Mesendoderm (in vitro differentiated cells): ENCODE data around the gene DMD.

Experiments used
- DNase-seq: peaks from one replicate; pipeline ENCODE4 v3.0.0; 2013
- H2AK5ac ChIP-seq: 2 replicates; pipeline ENCODE4 v1.6.1; 2013; ENCODE audit warnings: low read length, inconsistent platforms
- H2BK120ac ChIP-seq: 2 replicates; pipeline ENCODE4 v1.6.1; 2013; ENCODE audit warnings: low read depth, mild to moderate bottlenecking, low read length, moderate library complexity, mixed read lengths
- H2BK15ac ChIP-seq: replicated peaks from 2 replicates; pipeline ENCODE4 v1.6.1; 2013; ENCODE audit warnings: low read depth, mild to moderate bottlenecking, moderate library complexity
- H2BK5ac ChIP-seq: 2 replicates; pipeline ENCODE4 v1.6.1; 2013; ENCODE audit warnings: low read length, inconsistent platforms
- H3K18ac ChIP-seq: 2 replicates; pipeline ENCODE4 v1.6.1; 2013; ENCODE audit warnings: mild to moderate bottlenecking, low read length, mixed read lengths
- H3K23ac ChIP-seq: one replicate; pipeline ENCODE4 v1.6.1; 2013; ENCODE audit warnings: low read length
- H3K27ac ChIP-seq: 2 replicates; pipeline ENCODE4 v1.5.1; 2013; ENCODE audit warnings: low read depth, mild to moderate bottlenecking, inconsistent platforms, low read length, moderate library complexity
- H3K27me3 ChIP-seq: 2 replicates; pipeline ENCODE4 v1.6.1; 2013; ENCODE audit warnings: low read length, control low read depth, mild to moderate bottlenecking, inconsistent platforms; ENCODE audit not compliant: insufficient read depth, poor library complexity
- H3K36me3 ChIP-seq: 2 replicates; pipeline ENCODE4 v1.6.1; 2013; ENCODE audit warnings: low read length, inconsistent platforms; ENCODE audit not compliant: control insufficient read depth, insufficient read depth
- H3K4ac ChIP-seq: one replicate; pipeline ENCODE4 v1.6.1; 2013; ENCODE audit warnings: low read depth, mild to moderate bottlenecking, low read length, moderate library complexity
- H3K4me1 ChIP-seq: 2 replicates; pipeline ENCODE4 v1.6.1; 2013; ENCODE audit warnings: low read depth, low read length, inconsistent platforms; ENCODE audit not compliant: control insufficient read depth
- H3K4me2 ChIP-seq: 2 replicates; pipeline ENCODE4 v1.6.1; 2013; ENCODE audit warnings: low read length
- H3K4me3 ChIP-seq: 2 replicates; pipeline ENCODE4 v1.5.1; 2013; ENCODE audit warnings: mild to moderate bottlenecking, low read length
- H3K56ac ChIP-seq: one replicate; pipeline ENCODE4 v1.6.1; 2013; ENCODE audit warnings: low read length
- H3K79me1 ChIP-seq: 2 replicates; pipeline ENCODE4 v1.6.1; 2013; ENCODE audit warnings: low read length, inconsistent platforms
- H3K79me2 ChIP-seq: 2 replicates; pipeline ENCODE4 v1.6.1; 2013; ENCODE audit warnings: mild to moderate bottlenecking, low read length; ENCODE audit not compliant: control insufficient read depth, insufficient read depth
- H3K9ac ChIP-seq: 2 replicates; pipeline ENCODE4 v1.6.1; 2013; ENCODE audit warnings: low read length, inconsistent platforms
- H4K5ac ChIP-seq: one replicate; pipeline ENCODE4 v1.6.1; 2013; ENCODE audit warnings: low read length
- H4K8ac ChIP-seq: one replicate; pipeline ENCODE4 v1.6.1; 2013; ENCODE audit warnings: low read depth, mild to moderate bottlenecking, control low read depth, low read length, moderate library complexity
- WGBS: extraction: QIAGEN DNeasy Blood & Tissue Kit; methylation state at CpG from one replicate; pipeline ENCODE4 v1.1.7; 2013; ENCODE audit warnings: low lambda C conversion rate, missing lambda C conversion rate; ENCODE audit not compliant: insufficient coverage; ENCODE audit errors: extremely low coverage; 5-methylcytosine and 5-hydroxymethylcytosine counted together

Gene DMD

DNA sequence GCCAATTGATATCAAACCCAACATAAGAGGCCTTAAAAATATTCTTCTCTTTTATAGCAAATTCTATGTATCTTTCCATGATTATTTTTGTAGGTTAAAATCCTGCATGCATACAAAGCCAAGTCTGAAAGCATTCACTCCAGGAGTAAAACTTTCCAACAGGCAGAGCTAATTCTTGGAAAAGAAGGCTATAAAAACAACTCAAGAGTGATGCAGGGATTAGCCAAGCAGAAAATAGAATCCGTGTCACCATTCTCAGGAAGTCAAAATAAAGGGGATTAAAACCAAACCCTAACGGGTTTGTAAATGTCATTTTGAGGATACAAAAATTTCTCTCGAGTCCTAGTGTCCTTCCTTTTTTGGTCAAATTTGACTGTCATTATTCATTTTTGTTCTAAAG is 412.4 kb downstream of the DMD start:
- Histone ChIP-seq H3K4me1 (no peaks in the 10 kb centered on the region), H3K79me2 (no peaks in the 10 kb centered on the region), H4K8ac (no peak overlapping the region), H3K79me1 (no peaks in the 10 kb centered on the region), H3K4me2 (no peak overlapping the region), H2AK5ac (no peak overlapping the region), H2BK120ac (no peak overlapping the region), H3K27me3 (no peaks in the 10 kb centered on the region), H3K36me3 (no peaks in the 10 kb centered on the region), H3K18ac (no peak overlapping the region), H3K27ac (no peak overlapping the region), H3K4ac (no peak overlapping the region), H3K23ac (no peak overlapping the region), H3K9ac (no peak overlapping the region), H2BK5ac (no peak overlapping the region), H2BK15ac (no peak overlapping the region), H4K5ac (no peak overlapping the region), H3K4me3 (no peak overlapping the region), H3K56ac (no peak overlapping the region)
- DNase-seq = no peak
- no CpG with 5 or more reads among the region's 3 CpGs for WGBS

DNA sequence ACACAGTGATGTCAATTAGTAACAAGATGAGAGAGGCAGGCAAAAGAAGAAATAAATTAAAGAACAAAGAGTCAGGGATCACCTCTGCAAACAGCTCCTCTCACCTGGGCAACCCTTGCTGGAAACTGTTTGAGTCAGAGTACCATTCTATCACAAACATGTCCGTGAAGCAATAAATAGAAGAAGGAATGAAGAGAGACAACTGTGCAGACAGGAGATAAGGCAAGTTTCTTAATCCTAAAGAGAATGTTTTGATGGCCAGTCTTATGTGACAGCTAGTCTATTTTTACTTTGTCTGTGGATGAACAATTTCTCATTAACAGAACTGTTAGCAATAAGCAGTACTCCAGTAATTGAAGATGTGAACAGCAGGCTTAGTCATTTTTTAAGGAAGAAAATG is 422.4 kb downstream of the DMD start:
- Histone ChIP-seq H3K79me2 (no peaks in the 10 kb centered on the region), H2BK120ac (no peak overlapping the region), H3K27ac (no peak overlapping the region), H3K4me3 (no peak overlapping the region), H3K4me1 (no peaks in the 10 kb centered on the region), H3K18ac (no peak overlapping the region), H2BK15ac (no peak overlapping the region), H3K4me2 (no peak overlapping the region), H3K4ac (no peak overlapping the region), H4K8ac (no peak overlapping the region), H3K79me1 (no peaks in the 10 kb centered on the region), H3K9ac (no peak overlapping the region), H3K27me3 (no peaks in the 10 kb centered on the region), H2AK5ac (no peak overlapping the region), H4K5ac (no peak overlapping the region), H3K36me3 (no peaks in the 10 kb centered on the region), H3K56ac (no peak overlapping the region), H3K23ac (no peak overlapping the region), H2BK5ac (no peak overlapping the region)
- WGBS = no CpG with 5 or more reads among the region's 1 CpG
- no peak for DNase-seq

DNA sequence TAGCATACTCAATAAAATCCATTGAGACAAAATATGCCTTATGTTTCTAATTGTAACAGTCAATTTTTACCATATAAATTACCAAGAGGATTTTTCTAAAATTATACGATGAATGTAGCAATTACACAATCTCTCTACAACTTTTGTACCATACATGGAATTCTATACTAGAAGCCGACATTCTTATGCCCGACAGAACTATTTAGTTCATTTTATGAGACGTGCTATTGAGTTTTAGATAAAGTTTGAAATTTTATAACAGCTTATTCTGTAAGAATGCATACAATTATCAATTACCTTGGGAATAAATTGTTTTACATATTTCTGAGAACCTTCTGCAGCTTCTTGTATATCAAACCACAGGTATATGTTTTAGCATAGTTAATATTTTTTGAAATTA is 431.2 kb downstream of the DMD start:
- H3K79me2 ChIP-seq = no peaks in the 10 kb centered on the region
- no peak overlapping the region for H3K27ac ChIP-seq

DNA sequence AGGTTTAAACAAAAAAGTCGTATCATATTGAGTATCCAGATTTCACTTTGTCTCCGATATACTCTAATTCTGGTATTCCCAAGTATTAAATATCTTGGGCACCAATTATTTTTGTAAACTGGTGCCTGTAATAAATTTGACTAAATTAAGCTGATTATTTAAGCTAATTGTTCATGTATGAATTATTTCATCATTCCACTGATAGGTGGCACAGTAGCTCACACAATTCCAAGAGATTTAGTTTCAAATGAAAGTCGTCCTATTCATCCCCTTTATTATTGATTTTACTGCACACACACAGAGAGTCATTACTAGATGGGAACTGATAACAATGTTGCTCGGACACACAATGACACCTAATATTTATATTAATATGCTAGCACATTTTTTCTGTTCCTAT is 432.4 kb downstream of the DMD start:
- Histone ChIP-seq H2AK5ac (no peak overlapping the region), H3K9ac (no peak overlapping the region), H2BK120ac (no peak overlapping the region), H3K18ac (no peak overlapping the region), H3K79me1 (no peaks in the 10 kb centered on the region), H3K4ac (no peak overlapping the region), H2BK15ac (no peak overlapping the region), H3K56ac (no peak overlapping the region), H4K8ac (no peak overlapping the region), H3K27ac (no peak overlapping the region), H3K27me3 (no peaks in the 10 kb centered on the region), H3K4me2 (no peak overlapping the region), H2BK5ac (no peak overlapping the region), H4K5ac (no peak overlapping the region), H3K4me1 (no peaks in the 10 kb centered on the region), H3K79me2 (no peaks in the 10 kb centered on the region), H3K23ac (no peak overlapping the region), H3K36me3 (no peaks in the 10 kb centered on the region), H3K4me3 (no peak overlapping the region)
- no peak for DNase-seq
- WGBS = no CpG with 5 or more reads among the region's 4 CpGs

More for the DNA sequence above, 431.2 kb downstream of the DMD start:
- H3K4me3 ChIP-seq = no peak overlapping the region
- no peaks in the 10 kb centered on the region for H3K36me3 ChIP-seq
- no peak overlapping the region for H3K4ac ChIP-seq
- WGBS = no CpG with 5 or more reads among the region's 4 CpGs
- no peak overlapping the region for H2BK120ac ChIP-seq
- no peak overlapping the region for H3K18ac ChIP-seq
- H3K27me3 ChIP-seq = no peaks in the 10 kb centered on the region
- DNase-seq = no peak
- no peak overlapping the region for H3K56ac ChIP-seq
- no peak overlapping the region for H2AK5ac ChIP-seq
- no peak overlapping the region for H4K5ac ChIP-seq
- H2BK5ac ChIP-seq = no peak overlapping the region
- no peaks in the 10 kb centered on the region for H3K4me1 ChIP-seq
- no peak overlapping the region for H3K9ac ChIP-seq
- no peak overlapping the region for H3K4me2 ChIP-seq
- no peak overlapping the region for H3K23ac ChIP-seq
- H3K79me1 ChIP-seq = no peaks in the 10 kb centered on the region
- no peak overlapping the region for H4K8ac ChIP-seq
- no peak overlapping the region for H2BK15ac ChIP-seq

DNA sequence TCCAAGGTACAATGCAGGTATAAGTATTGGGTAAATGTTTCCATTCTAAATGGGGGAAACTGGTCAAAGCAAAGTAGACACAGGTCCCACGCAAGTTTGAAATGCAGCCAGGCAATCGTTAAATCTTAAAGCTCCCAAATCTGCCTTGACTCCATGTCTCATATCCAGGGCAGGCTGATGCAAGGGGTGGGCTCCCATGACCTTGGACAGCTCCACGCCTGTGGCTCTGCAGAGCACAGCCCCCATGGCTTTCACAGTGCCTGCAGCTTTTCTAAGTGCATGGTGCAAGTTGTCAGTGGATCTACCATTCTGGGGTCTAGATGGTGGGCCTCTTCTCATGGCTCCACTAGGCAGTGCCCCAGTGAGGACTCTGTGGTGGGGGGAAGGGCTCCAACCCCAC is 436.4 kb downstream of the DMD start:
- Histone ChIP-seq H3K4ac (no peak overlapping the region), H3K4me3 (no peak overlapping the region), H2BK5ac (no peak overlapping the region), H3K79me1 (no peaks in the 10 kb centered on the region), H3K4me1 (no peaks in the 10 kb centered on the region), H2BK15ac (no peak overlapping the region), H3K27ac (no peak overlapping the region), H3K56ac (no peak overlapping the region), H3K79me2 (no peaks in the 10 kb centered on the region), H3K36me3 (no peaks in the 10 kb centered on the region), H4K8ac (no peak overlapping the region), H3K27me3 (no peaks in the 10 kb centered on the region), H4K5ac (no peak overlapping the region), H3K23ac (no peak overlapping the region), H3K9ac (no peak overlapping the region), H3K18ac (no peak overlapping the region), H2BK120ac (no peak overlapping the region), H2AK5ac (no peak overlapping the region), H3K4me2 (no peak overlapping the region)
- no peak for DNase-seq
- no CpG with 5 or more reads among the region's 3 CpGs for WGBS

DNA sequence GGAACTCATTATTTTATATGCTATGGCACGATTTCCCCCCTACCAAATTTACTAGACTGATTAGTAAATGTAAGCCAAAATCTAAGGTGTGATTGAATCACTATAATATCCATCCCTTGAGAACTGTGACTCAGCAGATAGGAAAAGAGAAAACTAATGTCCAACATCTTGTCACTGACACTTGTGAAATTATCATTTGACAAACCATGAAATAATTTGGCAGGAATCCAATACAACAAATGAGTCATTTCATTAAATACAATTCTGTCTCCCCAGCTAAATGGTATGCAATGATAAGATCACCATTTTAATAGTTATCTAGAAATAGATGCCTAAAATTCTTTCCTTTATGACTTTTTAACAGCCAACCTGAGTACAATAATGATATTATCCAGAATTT is 462.3 kb downstream of the DMD start:
- no peaks in the 10 kb centered on the region for H3K79me2 ChIP-seq
- no peak overlapping the region for H3K23ac ChIP-seq
- H3K9ac ChIP-seq = no peak overlapping the region
- DNase-seq = no peak
- H2AK5ac ChIP-seq = no peak overlapping the region
- H3K27ac ChIP-seq = no peak overlapping the region
- H3K4me2 ChIP-seq = no peak overlapping the region
- no peak overlapping the region for H2BK15ac ChIP-seq
- no peaks in the 10 kb centered on the region for H3K4me1 ChIP-seq
- no peak overlapping the region for H2BK120ac ChIP-seq
- WGBS = no CpG with 5 or more reads among the region's 1 CpG
- no peak overlapping the region for H2BK5ac ChIP-seq
- no peak overlapping the region for H3K18ac ChIP-seq
- H3K4me3 ChIP-seq = no peak overlapping the region
- no peaks in the 10 kb centered on the region for H3K36me3 ChIP-seq
- no peak overlapping the region for H3K56ac ChIP-seq
- H3K27me3 ChIP-seq = no peaks in the 10 kb centered on the region
- no peak overlapping the region for H4K5ac ChIP-seq
- H4K8ac ChIP-seq = no peak overlapping the region
- no peak overlapping the region for H3K4ac ChIP-seq
- no peaks in the 10 kb centered on the region for H3K79me1 ChIP-seq
